Measurements from ENCODE around the gene MLLT3. TPM values are rescaled to one million over a fixed set of nuclear protein-coding genes. Genes with fewer than 3 reads are reported as not detected.

Gene MLLT3
- total RNA-seq, 4 donors from 2014 or later: 4.0 to 6.4 (median 4.5) TPM

DNA sequence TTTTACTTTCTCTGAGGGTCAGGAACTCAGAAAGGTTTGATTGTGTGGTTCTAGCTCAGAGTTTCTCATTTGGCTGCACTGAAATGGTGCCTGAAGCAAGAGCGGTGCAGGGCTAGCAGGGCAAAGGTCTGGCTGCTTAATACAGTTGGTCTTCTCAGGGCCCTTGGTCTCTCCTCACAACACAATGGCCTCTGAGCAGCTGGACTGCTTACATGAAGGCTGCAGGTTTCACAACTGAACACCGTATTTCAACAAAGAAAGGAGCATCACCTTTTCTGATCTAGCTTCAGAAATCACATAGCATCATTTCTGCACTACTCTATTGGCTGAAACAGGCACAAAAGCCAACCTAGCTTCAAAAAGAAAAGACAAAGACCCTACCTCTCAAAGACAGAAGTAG, 122.2 kb downstream of the MLLT3 start:
- DNase-seq (no peak), ATAC-seq (no peak)
- no peaks in the 10 kb centered on the region for H3K9me3 ChIP-seq
- in situ Hi-C loops (cut with MboI; ENCODE audit: low sequenced_read_pairs in 4 of 4): no loop called here
- no peaks in the 10 kb centered on the region for H3K27me3 ChIP-seq
- H3K36me3 ChIP-seq: no peaks in the 10 kb centered on the region
- H3K27ac ChIP-seq: no peak overlapping the region
- no peak overlapping the region for H3K4me3 ChIP-seq
- H3K4me1 ChIP-seq: peaks cover 0 to 3% of the 10 kb centered on the region in 2 donors
- TF ChIP-seq, protein P1, sequence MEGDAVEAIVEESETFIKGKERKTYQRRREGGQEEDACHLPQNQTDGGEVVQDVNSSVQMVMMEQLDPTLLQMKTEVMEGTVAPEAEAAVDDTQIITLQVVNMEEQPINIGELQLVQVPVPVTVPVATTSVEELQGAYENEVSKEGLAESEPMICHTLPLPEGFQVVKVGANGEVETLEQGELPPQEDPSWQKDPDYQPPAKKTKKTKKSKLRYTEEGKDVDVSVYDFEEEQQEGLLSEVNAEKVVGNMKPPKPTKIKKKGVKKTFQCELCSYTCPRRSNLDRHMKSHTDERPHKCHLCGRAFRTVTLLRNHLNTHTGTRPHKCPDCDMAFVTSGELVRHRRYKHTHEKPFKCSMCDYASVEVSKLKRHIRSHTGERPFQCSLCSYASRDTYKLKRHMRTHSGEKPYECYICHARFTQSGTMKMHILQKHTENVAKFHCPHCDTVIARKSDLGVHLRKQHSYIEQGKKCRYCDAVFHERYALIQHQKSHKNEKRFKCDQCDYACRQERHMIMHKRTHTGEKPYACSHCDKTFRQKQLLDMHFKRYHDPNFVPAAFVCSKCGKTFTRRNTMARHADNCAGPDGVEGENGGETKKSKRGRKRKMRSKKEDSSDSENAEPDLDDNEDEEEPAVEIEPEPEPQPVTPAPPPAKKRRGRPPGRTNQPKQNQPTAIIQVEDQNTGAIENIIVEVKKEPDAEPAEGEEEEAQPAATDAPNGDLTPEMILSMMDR (IDR thresholded peaks at IDR 0.05 in 4 of 5, conservative IDR thresholded peaks at IDR 0.05 in 1 of 5): no peak
- no peak for TF ChIP-seq POLR2A (IDR thresholded peaks at IDR 0.05)
- intact Hi-C loops (cut with DNase I; ENCODE audit: low total_unique reads): no loop called here

DNA sequence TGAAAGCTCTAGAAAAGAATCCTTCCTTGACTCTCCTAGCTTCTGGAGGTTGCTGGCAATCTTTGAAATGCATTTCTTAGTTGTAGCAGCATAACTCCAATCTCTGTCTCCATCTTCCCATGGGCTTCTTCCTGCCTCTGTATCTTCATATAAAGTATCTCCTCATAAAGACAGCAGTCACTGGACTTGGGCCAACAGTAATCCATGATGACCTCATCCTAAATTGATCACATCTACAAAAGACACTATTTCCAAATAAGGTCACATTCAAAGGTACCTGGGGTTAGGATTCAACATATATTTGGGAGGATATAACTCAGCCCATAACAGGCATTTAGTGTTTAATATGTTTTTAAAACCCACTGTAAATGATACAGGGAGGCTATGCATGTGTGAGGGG, 123.3 kb downstream of the MLLT3 start:
- ATAC-seq: no peak
- intact Hi-C loops (cut with DNase I; ENCODE audit: low total_unique reads): no loop called here
- H3K27me3 ChIP-seq: no peaks in the 10 kb centered on the region

DNA sequence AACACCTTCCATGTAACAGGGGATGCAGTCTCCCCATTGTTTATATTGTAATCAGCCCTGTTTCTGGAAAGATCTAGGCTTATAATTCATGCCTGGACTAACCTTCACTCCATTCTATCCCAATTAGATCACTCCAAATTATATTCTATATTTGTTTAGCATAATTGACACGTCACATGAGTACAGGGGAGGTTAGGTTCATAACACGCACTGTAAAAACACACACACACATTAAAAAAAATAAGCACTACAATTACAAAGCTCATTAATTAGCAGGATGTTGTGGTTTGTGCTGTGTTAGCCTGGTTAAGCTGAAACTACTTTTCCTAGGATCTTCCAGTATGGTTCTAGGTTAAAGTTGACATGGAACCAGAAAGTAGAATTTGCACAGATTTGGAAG, 126.0 kb downstream of the MLLT3 start:
- no peak overlapping the region for H3K4me3 ChIP-seq
- no peaks in the 10 kb centered on the region for H3K4me1 ChIP-seq
- TF ChIP-seq, protein P1 (IDR thresholded peaks at IDR 0.05 in 4 of 5, conservative IDR thresholded peaks at IDR 0.05 in 1 of 5): no peak
- no peak for TF ChIP-seq POLR2A (IDR thresholded peaks at IDR 0.05)
- H3K36me3 ChIP-seq: no peaks in the 10 kb centered on the region
- in situ Hi-C loops (cut with MboI; ENCODE audit: low sequenced_read_pairs in 4 of 4): no loop called here
- DNase-seq (no peak), ATAC-seq (no peak)
- H3K9me3 ChIP-seq: no peaks in the 10 kb centered on the region
- no peaks in the 10 kb centered on the region for H3K27me3 ChIP-seq
- intact Hi-C loops (cut with DNase I; ENCODE audit: low total_unique reads): no loop called here
- H3K27ac ChIP-seq: no peak overlapping the region

More for the DNA sequence above, 123.3 kb downstream of the MLLT3 start:
- no peak for DNase-seq
- H3K9me3 ChIP-seq: no peaks in the 10 kb centered on the region
- no peak for TF ChIP-seq POLR2A (IDR thresholded peaks at IDR 0.05)
- TF ChIP-seq, protein P1 (IDR thresholded peaks at IDR 0.05 in 4 of 5, conservative IDR thresholded peaks at IDR 0.05 in 1 of 5): no peak
- no peaks in the 10 kb centered on the region for H3K4me1 ChIP-seq
- H3K36me3 ChIP-seq: no peaks in the 10 kb centered on the region
- H3K4me3 ChIP-seq: no peak overlapping the region
- in situ Hi-C loops (cut with MboI; ENCODE audit: low sequenced_read_pairs in 4 of 4): no loop called here
- H3K27ac ChIP-seq: no peak overlapping the region

DNA sequence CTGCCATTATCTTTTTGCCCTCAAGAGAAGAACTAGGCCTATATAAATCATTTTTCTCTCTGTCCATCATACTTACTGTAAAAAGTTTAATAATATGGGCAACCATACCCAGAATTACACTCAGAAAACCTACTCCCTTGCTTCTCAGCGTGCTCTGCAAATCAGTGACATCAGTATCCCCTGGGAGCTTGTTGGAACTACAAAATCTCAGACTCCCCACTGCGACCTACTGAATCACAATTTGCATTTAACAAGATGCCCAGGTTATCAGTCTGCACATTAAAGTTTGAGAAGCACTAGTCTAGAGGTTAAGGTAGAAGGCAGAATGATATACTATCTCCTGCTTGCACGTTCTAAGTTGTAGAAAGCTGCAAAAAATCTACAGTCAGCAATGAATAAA, 127.2 kb downstream of the MLLT3 start:
- Histone ChIP-seq H3K4me3 (no peak overlapping the region), H3K36me3 (no peaks in the 10 kb centered on the region), H3K9me3 (no peaks in the 10 kb centered on the region), H3K27ac (no peak overlapping the region), H3K4me1 (no peaks in the 10 kb centered on the region), H3K27me3 (no peaks in the 10 kb centered on the region)
- no peak for DNase-seq
- TF ChIP-seq POLR2A (IDR thresholded peaks at IDR 0.05): no peak
- TF ChIP-seq, protein P1 (IDR thresholded peaks at IDR 0.05 in 4 of 5, conservative IDR thresholded peaks at IDR 0.05 in 1 of 5): no peak
- in situ Hi-C loops (cut with MboI; ENCODE audit: low sequenced_read_pairs in 4 of 4): no loop called here
- ATAC-seq: no peak
- intact Hi-C loops (cut with DNase I; ENCODE audit: low total_unique reads): no loop called here

DNA sequence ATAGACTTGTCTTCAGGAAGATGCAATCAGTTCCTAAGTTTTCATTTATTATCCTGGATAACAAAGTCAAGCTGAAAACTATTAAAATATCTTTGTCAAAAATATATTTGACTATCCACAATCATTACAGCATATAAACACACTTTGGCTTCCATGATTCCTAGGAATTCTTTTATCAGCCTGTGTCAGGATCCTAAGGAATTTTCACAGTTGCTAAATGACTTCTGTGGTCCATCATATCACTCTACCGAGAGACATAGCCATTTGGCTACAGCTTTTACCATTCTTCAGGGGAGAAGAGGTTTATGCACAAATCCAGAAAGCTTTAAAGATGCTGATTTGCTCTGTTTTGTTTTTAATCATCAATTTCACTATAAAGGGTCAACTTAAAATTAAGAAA, 128.3 kb downstream of the MLLT3 start:
- H3K4me3 ChIP-seq: no peak overlapping the region
- intact Hi-C loops (cut with DNase I; ENCODE audit: low total_unique reads): no loop called here

More for the DNA sequence above, 128.3 kb downstream of the MLLT3 start:
- Histone ChIP-seq H3K36me3 (no peaks in the 10 kb centered on the region), H3K27ac (no peak overlapping the region), H3K27me3 (no peaks in the 10 kb centered on the region), H3K9me3 (no peaks in the 10 kb centered on the region), H3K4me1 (peaks cover 0 to under 1% of the 10 kb centered on the region in 2 donors)
- no peak for DNase-seq
- in situ Hi-C loops (cut with MboI; ENCODE audit: low sequenced_read_pairs in 4 of 4): no loop called here
- no peak for TF ChIP-seq POLR2A (IDR thresholded peaks at IDR 0.05)
- TF ChIP-seq, protein P1 (IDR thresholded peaks at IDR 0.05 in 4 of 5, conservative IDR thresholded peaks at IDR 0.05 in 1 of 5): no peak
- ATAC-seq: no peak
